H9 (cell line): ENCODE data around the gene PLS3. TPM values are rescaled to one million over a fixed set of nuclear protein-coding genes. Genes with fewer than 3 reads are reported as not detected.

ENCODE experiments used
- DNase-seq: peaks from one replicate; pipeline ENCODE4 v3.0.0-alpha.2; 2017
- H2AFZ ChIP-seq: one replicate; pipeline ENCODE4 v1.6.1; 2013; ENCODE audit warnings: mild to moderate bottlenecking, low read length, control low read depth, moderate library complexity
- H2AK5ac ChIP-seq: 2 replicates; pipeline ENCODE4 v1.6.1; 2013; ENCODE audit warnings: low read length, control low read depth, mixed read lengths; ENCODE audit not compliant: insufficient read length
- H2BK120ac ChIP-seq: one replicate; pipeline ENCODE4 v1.6.1; 2013; ENCODE audit warnings: low read depth, mild to moderate bottlenecking, low read length, control low read depth, inconsistent platforms; ENCODE audit not compliant: poor library complexity, severe bottlenecking
- H2BK12ac ChIP-seq: 2 replicates; pipeline ENCODE4 v1.6.1; 2013; ENCODE audit warnings: low read length, control low read depth, mixed read lengths, low read depth; ENCODE audit not compliant: insufficient read length
- H2BK15ac ChIP-seq: 2 replicates; pipeline ENCODE4 v1.6.1; 2013; ENCODE audit warnings: low read depth, low read length, control low read depth
- H2BK20ac ChIP-seq: one replicate; pipeline ENCODE4 v1.6.1; 2013; ENCODE audit warnings: low read depth, mild to moderate bottlenecking, low read length, control low read depth, inconsistent platforms; ENCODE audit not compliant: poor library complexity, severe bottlenecking
- H2BK5ac ChIP-seq: 2 replicates; pipeline ENCODE4 v1.6.1; 2013; ENCODE audit warnings: low read length, control low read depth, mixed read lengths; ENCODE audit not compliant: insufficient read length
- H3K14ac ChIP-seq: 2 replicates; pipeline ENCODE4 v1.6.1; 2013; ENCODE audit warnings: low read length, control low read depth; ENCODE audit not compliant: insufficient read depth
- H3K18ac ChIP-seq: 2 replicates; pipeline ENCODE4 v1.6.1; 2013; ENCODE audit warnings: low read depth, mild to moderate bottlenecking, mixed read lengths, low read length, control low read depth; ENCODE audit not compliant: insufficient read length
- H3K23ac ChIP-seq: 2 replicates; pipeline ENCODE4 v1.6.1; 2013; ENCODE audit warnings: low read length, control low read depth, mixed read lengths, low read depth; ENCODE audit not compliant: insufficient read length
- H3K23me2 ChIP-seq: 2 replicates; pipeline ENCODE4 v1.6.1; 2013; ENCODE audit warnings: low read depth, mild to moderate bottlenecking, mixed read lengths, low read length, control low read depth; ENCODE audit not compliant: insufficient read length, poor library complexity, severe bottlenecking
- H3K27ac ChIP-seq: 2 replicates; pipeline ENCODE4 v1.5.1; 2013; ENCODE audit warnings: low read length, control low read depth, mixed read lengths, low read depth; ENCODE audit not compliant: insufficient read length
- H3K27me3 ChIP-seq: 2 replicates; pipeline ENCODE4 v1.6.1; 2013; ENCODE audit warnings: low read length, control low read depth, inconsistent platforms; ENCODE audit not compliant: insufficient read depth
- H3K4ac ChIP-seq: 2 replicates; pipeline ENCODE4 v1.6.1; 2013; ENCODE audit warnings: low read depth, mild to moderate bottlenecking, control low read depth, inconsistent platforms, low read length, moderate library complexity
- H3K4me1 ChIP-seq: 2 replicates; pipeline ENCODE4 v1.6.1; 2013; ENCODE audit warnings: low read length, control low read depth, inconsistent platforms; ENCODE audit not compliant: insufficient read depth
- H3K4me2 ChIP-seq: 2 replicates; pipeline ENCODE4 v1.6.1; 2013; ENCODE audit warnings: low read length, control low read depth, mixed read lengths; ENCODE audit not compliant: insufficient read length, insufficient read depth
- H3K56ac ChIP-seq: 2 replicates; pipeline ENCODE4 v1.6.1; 2013; ENCODE audit warnings: low read depth, mild to moderate bottlenecking, mixed read lengths, low read length, control low read depth; ENCODE audit not compliant: insufficient read length
- H3K79me1 ChIP-seq: 2 replicates; pipeline ENCODE4 v1.6.1; 2013; ENCODE audit warnings: low read depth, mild to moderate bottlenecking, moderate library complexity, low read length, control low read depth, inconsistent platforms; ENCODE audit not compliant: insufficient read depth, poor library complexity, severe bottlenecking
- H3K79me2 ChIP-seq: 2 replicates; pipeline ENCODE4 v1.6.1; 2013; ENCODE audit warnings: low read length, control low read depth, inconsistent platforms; ENCODE audit not compliant: insufficient read depth
- H3K9ac ChIP-seq: 2 replicates; pipeline ENCODE4 v1.6.1; 2013; ENCODE audit warnings: low read length, control low read depth, mixed read lengths; ENCODE audit not compliant: insufficient read length; ENCODE audit errors: extremely low read depth
- H3K9me3 ChIP-seq: one replicate; pipeline ENCODE4 v1.6.1; 2013; ENCODE audit warnings: low read depth, low read length, inconsistent platforms; ENCODE audit not compliant: control insufficient read depth
- H3T11ph ChIP-seq: one replicate; pipeline ENCODE4 v1.6.1; 2013; ENCODE audit warnings: mild to moderate bottlenecking, low read length, control low read depth, inconsistent platforms
- H4K20me1 ChIP-seq: one replicate; pipeline ENCODE4 v1.6.1; 2013; ENCODE audit not compliant: control insufficient read depth, insufficient read length, insufficient read depth
- H4K5ac ChIP-seq: 2 replicates; pipeline ENCODE4 v1.6.1; 2013; ENCODE audit warnings: low read depth, mild to moderate bottlenecking, mixed read lengths, low read length, control low read depth; ENCODE audit not compliant: insufficient read length
- H4K8ac ChIP-seq: replicated peaks from 2 replicates; pipeline ENCODE4 v1.6.1; 2013; ENCODE audit warnings: low read length, control low read depth, mixed read lengths, low read depth; ENCODE audit not compliant: insufficient read length
- H4K91ac ChIP-seq: 2 replicates; pipeline ENCODE4 v1.6.1; 2013; ENCODE audit warnings: low read depth, mild to moderate bottlenecking, moderate library complexity, mixed read lengths, low read length, control low read depth; ENCODE audit not compliant: insufficient read length
- H3K27ac Mint-ChIP-seq, 3 experiments: 2 replicates in 2 of 3; 3 replicates in 1 of 3; pipeline ENCODE4 v1.8.0; 2020 to 2021; ENCODE audit warnings: mixed read lengths in 3 of 3, mild to moderate bottlenecking in 1 of 3, moderate library complexity in 1 of 3
- H3K27me3 Mint-ChIP-seq: 2 replicates; pipeline ENCODE4 v1.8.0; 2021; ENCODE audit warnings: low read depth, mild to moderate bottlenecking, moderate library complexity, mixed read lengths
- H3K36me3 Mint-ChIP-seq, 3 experiments: 2 replicates in 2 of 3; 3 replicates in 1 of 3; pipeline ENCODE4 v1.8.0; 2020 to 2021; ENCODE audit warnings: low read depth in 3 of 3, mixed read lengths in 3 of 3; ENCODE audit not compliant: insufficient read depth in 1 of 3
- H3K4me1 Mint-ChIP-seq, 2 experiments: 2 replicates each; pipeline ENCODE4 v1.8.0; 2020; ENCODE audit warnings: mixed read lengths in 2 of 2
- H3K4me3 Mint-ChIP-seq, 2 experiments: 2 replicates in 1 of 2; 3 replicates in 1 of 2; pipeline ENCODE4 v1.8.0; 2020 to 2021; ENCODE audit warnings: mild to moderate bottlenecking in 2 of 2, mixed read lengths in 2 of 2, moderate library complexity in 1 of 2
- H3K9me3 Mint-ChIP-seq, 2 experiments: 2 replicates in 1 of 2; 3 replicates in 1 of 2; pipeline ENCODE4 v1.8.0; 2020; ENCODE audit warnings: mild to moderate bottlenecking in 2 of 2, mixed read lengths in 2 of 2, moderate library complexity in 1 of 2
- WGBS: extraction: QIAGEN DNeasy Blood & Tissue Kit; methylation state at CpG from one replicate; pipeline ENCODE4 v1.1.7; 2013; ENCODE audit warnings: missing lambda C conversion rate, low lambda C conversion rate, mixed read lengths; ENCODE audit not compliant: insufficient read length; ENCODE audit errors: extremely low coverage; 5-methylcytosine and 5-hydroxymethylcytosine counted together
- total RNA-seq: library from RNA; stranded (reverse); gene quantifications from 2 replicates; pipeline ENCODE4 v1.2.1, GENCODE V29; 2021
- TF ChIP-seq, protein P1 (sequence below): fragments of 200-600 bp; sonication (generic); conservative IDR thresholded peaks from 3 replicates; pipeline ENCODE4 v1.8.0; 2021; ENCODE audit warnings: antibody characterized with exemption, mild to moderate bottlenecking

Gene PLS3
- total RNA-seq, 1 experiment from 2014 or later = 315 TPM

DNA sequence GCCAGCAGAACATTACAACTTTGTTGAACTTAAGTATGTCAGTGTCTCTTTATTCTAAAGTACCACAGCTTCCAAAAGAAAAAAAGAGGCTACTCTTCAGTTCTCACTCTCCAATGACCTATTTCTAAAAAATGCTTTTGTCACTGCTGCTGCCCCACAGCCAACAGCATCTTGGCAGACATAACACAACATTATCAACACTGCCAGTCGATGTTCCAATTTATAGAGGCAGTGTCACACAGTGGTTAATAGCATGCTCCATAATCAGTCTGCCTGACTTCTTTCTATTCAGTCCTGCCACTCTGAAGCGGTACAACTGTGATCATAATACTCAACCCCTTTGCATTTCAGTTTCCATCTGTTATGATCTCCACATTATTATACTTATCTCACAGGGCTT, 69.2 kb downstream of the PLS3 start:
- Histone ChIP-seq H3K23ac (no peak overlapping the region), H3K18ac (no peak overlapping the region), H2AFZ (no peak overlapping the region), H2BK20ac (no peak overlapping the region), H4K20me1 (no peaks in the 10 kb centered on the region), H3K9ac (no peak overlapping the region), H4K8ac (no peak overlapping the region), H3K9me3 (no peaks in the 10 kb centered on the region), H3K4ac (no peak overlapping the region), H2BK15ac (no peak overlapping the region), H3K79me2 (no peaks in the 10 kb centered on the region), H3K56ac (no peak overlapping the region), H3K23me2 (no peaks in the 10 kb centered on the region), H3K79me1 (no peaks in the 10 kb centered on the region), H2AK5ac (no peak overlapping the region), H3K27ac (no peak overlapping the region), H2BK120ac (no peak overlapping the region), H2BK5ac (no peak overlapping the region), H4K91ac (no peak overlapping the region), H3K4me1 (no peaks in the 10 kb centered on the region), H4K5ac (no peak overlapping the region), H2BK12ac (no peak overlapping the region), H3T11ph (no peak overlapping the region), H3K14ac (no peak overlapping the region), H3K4me2 (no peak overlapping the region), H3K27me3 (no peaks in the 10 kb centered on the region)
- Mint-ChIP-seq H3K27ac (peak overlapping the region in 2 of 3 experiments; percentile 4 to 79; a peak in 4 of 7 replicates), H3K9me3 (no peaks in the 10 kb centered on the region), H3K27me3 (no peaks in the 10 kb centered on the region), H3K4me1 (peaks cover 7% of the 10 kb centered on the region in 2 experiments), H3K4me3 (no peak overlapping the region), H3K36me3 (peaks cover 15 to 59% (median 58%) of the 10 kb centered on the region in 3 experiments; a peak in 6 of 7 replicates)
- DNase-seq = no peak
- WGBS = no CpG with 5 or more reads among the region's 2 CpGs
- TF ChIP-seq, protein P1, sequence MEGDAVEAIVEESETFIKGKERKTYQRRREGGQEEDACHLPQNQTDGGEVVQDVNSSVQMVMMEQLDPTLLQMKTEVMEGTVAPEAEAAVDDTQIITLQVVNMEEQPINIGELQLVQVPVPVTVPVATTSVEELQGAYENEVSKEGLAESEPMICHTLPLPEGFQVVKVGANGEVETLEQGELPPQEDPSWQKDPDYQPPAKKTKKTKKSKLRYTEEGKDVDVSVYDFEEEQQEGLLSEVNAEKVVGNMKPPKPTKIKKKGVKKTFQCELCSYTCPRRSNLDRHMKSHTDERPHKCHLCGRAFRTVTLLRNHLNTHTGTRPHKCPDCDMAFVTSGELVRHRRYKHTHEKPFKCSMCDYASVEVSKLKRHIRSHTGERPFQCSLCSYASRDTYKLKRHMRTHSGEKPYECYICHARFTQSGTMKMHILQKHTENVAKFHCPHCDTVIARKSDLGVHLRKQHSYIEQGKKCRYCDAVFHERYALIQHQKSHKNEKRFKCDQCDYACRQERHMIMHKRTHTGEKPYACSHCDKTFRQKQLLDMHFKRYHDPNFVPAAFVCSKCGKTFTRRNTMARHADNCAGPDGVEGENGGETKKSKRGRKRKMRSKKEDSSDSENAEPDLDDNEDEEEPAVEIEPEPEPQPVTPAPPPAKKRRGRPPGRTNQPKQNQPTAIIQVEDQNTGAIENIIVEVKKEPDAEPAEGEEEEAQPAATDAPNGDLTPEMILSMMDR = no peak
